NOMO-1 treated with DMSO at 0.1 percent for 48 hours (cell line): Measurements from ENCODE around the gene FBXO27.
A peak's percentile ranks its signal among the peaks of the same experiment; 100 is the strongest.
"Not testable (repeated sequence)": the region's sequence is repeated elsewhere in the genome, so short reads cannot be mapped to it uniquely, and the experiment has no call there.

Experiments used
- DNase-seq: peaks from one replicate; lab custom pipeline; 2025; ENCODE audit not compliant: unreplicated experiment; lab: John Stamatoyannopoulos, UW

The FBXO27 gene

GRCh38 chr19:39032063-39032918 is at the start of gene FBXO27:
FBXO27 (minus strand) TSS chr19:39032549; CDS start chr19:39032227, 322 bp downstream.
- no peak for DNase-seq

- no peak for DNase-seq
These were observed 48.1 kb upstream of the FBXO27 start for GRCh38 chr19:39080431-39080830.

GRCh38 chr19:39078436-39079200 is 46.3 kb upstream of the FBXO27 start:
- no peak for DNase-seq

GRCh38 chr19:39077323-39077722 is 45.0 kb upstream of the FBXO27 start:
- DNase-seq = no peak

GRCh38 chr19:39074942-39075341 is 42.6 kb upstream of the FBXO27 start:
- DNase-seq = no peak

- no peak for DNase-seq
These were observed 41.9 kb upstream of the FBXO27 start for GRCh38 chr19:39074205-39074692.

- no peak for DNase-seq
These were observed 38.5 kb upstream of the FBXO27 start for GRCh38 chr19:39070888-39071287.

GRCh38 chr19:39068259-39068658 is 35.9 kb upstream of the FBXO27 start:
- DNase-seq = not testable (repeated sequence)

GRCh38 chr19:39067104-39067503 is 34.8 kb upstream of the FBXO27 start:
- no peak for DNase-seq

GRCh38 chr19:39065928-39066327 is 33.6 kb upstream of the FBXO27 start:
- no peak for DNase-seq

GRCh38 chr19:39064405-39064804 is 32.1 kb upstream of the FBXO27 start:
- DNase-seq = no peak

GRCh38 chr19:39060171-39060570 is 27.8 kb upstream of the FBXO27 start:
- DNase-seq = no peak

- DNase-seq = no peak
These were observed 27.0 kb upstream of the FBXO27 start for GRCh38 chr19:39059302-39059701.

- DNase-seq = no peak
These were observed 25.3 kb upstream of the FBXO27 start for GRCh38 chr19:39057615-39058014.

GRCh38 chr19:39054091-39054470 is 21.7 kb upstream of the FBXO27 start:
- DNase-seq = no peak

GRCh38 chr19:39053276-39054090 is 21.1 kb upstream of the FBXO27 start:
- no peak for DNase-seq

- DNase-seq = no peak
These were observed 20.5 kb upstream of the FBXO27 start for GRCh38 chr19:39052846-39053245.

GRCh38 chr19:39052243-39052746 is 19.9 kb upstream of the FBXO27 start:
- peak; percentile 13 for DNase-seq

- no peak for DNase-seq
These were observed 14.7 kb upstream of the FBXO27 start for GRCh38 chr19:39047073-39047472.

GRCh38 chr19:39046037-39046821 is 13.9 kb upstream of the FBXO27 start:
- peak; percentile 11 for DNase-seq
